SU-DHL-6 (cell line): ENCODE results near the gene SLC4A5.

Experiments
- EZH2phosphoT487 ChIP-seq: fragments of 200-600 bp; sonication (generic), shearing (Covaris generic); conservative IDR thresholded peaks from 2 replicates; pipeline ENCODE4 v1.6.1; 2018; ENCODE audit warnings: mild to moderate bottlenecking, antibody characterized with exemption, low read length, moderate library complexity, mixed read lengths
- TF ChIP-seq, protein P1 (sequence below): fragments of 200-600 bp; sonication (generic); IDR thresholded peaks from one replicate; pipeline ENCODE4 v1.5.1; 2017; ENCODE audit warnings: antibody characterized with exemption, mild to moderate bottlenecking, low read length, moderate library complexity; ENCODE audit not compliant: insufficient read depth, poor library complexity, severe bottlenecking

GRCh38 chr2:74252036-74252435 lies 91.2 kb downstream of the SLC4A5 start:
- TF ChIP-seq, protein P1, sequence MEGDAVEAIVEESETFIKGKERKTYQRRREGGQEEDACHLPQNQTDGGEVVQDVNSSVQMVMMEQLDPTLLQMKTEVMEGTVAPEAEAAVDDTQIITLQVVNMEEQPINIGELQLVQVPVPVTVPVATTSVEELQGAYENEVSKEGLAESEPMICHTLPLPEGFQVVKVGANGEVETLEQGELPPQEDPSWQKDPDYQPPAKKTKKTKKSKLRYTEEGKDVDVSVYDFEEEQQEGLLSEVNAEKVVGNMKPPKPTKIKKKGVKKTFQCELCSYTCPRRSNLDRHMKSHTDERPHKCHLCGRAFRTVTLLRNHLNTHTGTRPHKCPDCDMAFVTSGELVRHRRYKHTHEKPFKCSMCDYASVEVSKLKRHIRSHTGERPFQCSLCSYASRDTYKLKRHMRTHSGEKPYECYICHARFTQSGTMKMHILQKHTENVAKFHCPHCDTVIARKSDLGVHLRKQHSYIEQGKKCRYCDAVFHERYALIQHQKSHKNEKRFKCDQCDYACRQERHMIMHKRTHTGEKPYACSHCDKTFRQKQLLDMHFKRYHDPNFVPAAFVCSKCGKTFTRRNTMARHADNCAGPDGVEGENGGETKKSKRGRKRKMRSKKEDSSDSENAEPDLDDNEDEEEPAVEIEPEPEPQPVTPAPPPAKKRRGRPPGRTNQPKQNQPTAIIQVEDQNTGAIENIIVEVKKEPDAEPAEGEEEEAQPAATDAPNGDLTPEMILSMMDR, result no peak
- no peak for TF ChIP-seq EZH2phosphoT487
